Activated CD8-positive, alpha-beta memory T cell treated with anti-CD3 and anti-CD28 coated beads, Interleukin-2, amount 10 ng/mL, durations not matched to agents 7 days and 5 days (primary cell): ENCODE measurements around the gene UBN1. TPM values are rescaled to one million over a fixed set of nuclear protein-coding genes. Genes with fewer than 3 reads are reported as not detected.

Experiments
- total RNA-seq, 2 experiments: library from RNA; stranded (reverse); gene quantifications; one replicate each; pipeline ENCODE4 v1.2.3, GENCODE V29; 2021

The UBN1 gene
- total RNA-seq, 2 experiments from 2014 or later = 45.1 to 46.3 TPM

Other genes starting within 250 kb of the UBN1 start
- 10 to 100 TPM; 20.2 to 27.7 TPM for gene UBALD1, start 232.6 kb upstream of the UBN1 start, total RNA-seq
- gene MGRN1, start 222.7 kb upstream of the UBN1 start, total RNA-seq = 10 to 100 TPM; 76.9 to 92.1 TPM
- gene NUDT16L1, start 153.9 kb upstream of the UBN1 start, total RNA-seq = 10 to 100 TPM; 31.6 to 35.6 TPM
- gene ANKS3, start 113.2 kb upstream of the UBN1 start, total RNA-seq = 10 to 100 TPM; 16.2 to 17.1 TPM
- under 1 TPM in 1 of 2 experiments, not detected in 1; 0.30 TPM for gene DNAAF8, start 112.9 kb upstream of the UBN1 start, total RNA-seq
- 10 to 100 TPM; 10.4 to 12.2 TPM for gene ZNF500, start 80.3 kb upstream of the UBN1 start, total RNA-seq
- not detected for gene SEPTIN12, start 59.1 kb upstream of the UBN1 start, total RNA-seq
- not detected for gene SMIM22, start 52.1 kb upstream of the UBN1 start, total RNA-seq
- gene ROGDI, start 44.8 kb upstream of the UBN1 start, total RNA-seq = 1 to 10 TPM; 5.3 to 7.9 TPM
- 100 to 1,000 TPM in 1 of 2 experiments, 10 to 100 TPM in 1; 85.2 to 109 TPM for gene GLYR1, start 193 bp upstream of the UBN1 start, total RNA-seq
- gene PPL, start 89.7 kb downstream of the UBN1 start, total RNA-seq = under 1 TPM in 1 of 2 experiments, not detected in 1; 0.09 TPM
- gene SEC14L5, start 110.8 kb downstream of the UBN1 start, total RNA-seq = not detected
- 10 to 100 TPM in 1 of 2 experiments, 1 to 10 TPM in 1; 9.7 to 12.1 TPM for gene NAGPA, start 186.5 kb downstream of the UBN1 start, total RNA-seq
- not detected for gene C16orf89, start 218.5 kb downstream of the UBN1 start, total RNA-seq
- 10 to 100 TPM; 21.1 to 29.0 TPM for gene ALG1, start 224.4 kb downstream of the UBN1 start, total RNA-seq